ENCODE measurements around the gene RELB.

DNA sequence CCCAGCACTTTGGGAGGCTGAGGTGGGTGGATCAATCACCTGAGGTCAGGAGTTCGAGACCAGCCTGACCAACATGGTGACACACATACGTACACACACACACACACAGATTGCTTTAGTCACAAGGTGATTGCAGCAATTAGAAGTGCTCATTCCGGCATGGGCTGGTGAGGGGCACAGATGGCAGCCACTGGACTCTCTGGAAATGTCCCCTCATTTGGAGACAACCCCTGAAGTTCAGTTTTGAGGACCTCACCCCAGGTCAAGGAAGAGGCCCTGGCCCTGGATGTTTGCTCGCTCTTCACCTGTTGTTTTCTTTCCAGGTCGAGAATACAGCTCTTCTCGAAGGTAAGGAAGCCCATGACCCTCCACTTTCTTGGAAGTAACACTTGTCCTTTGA is 69.0 kb downstream of the RELB start:
- no peak for TF ChIP-seq CTCF (IDR thresholded peaks at IDR 0.05; ENCODE audit: borderline replicate concordance, extremely low read depth, low read length, poor library complexity, severe bottlenecking)
- no peak for TF ChIP-seq EZH2 (IDR thresholded peaks at IDR 0.05; ENCODE audit: borderline replicate concordance, low read depth, low read length, severe bottlenecking)
